WTC11 (cell line): ENCODE results near the gene DOK5. TPM values are rescaled to one million over a fixed set of nuclear protein-coding genes. Genes with fewer than 3 reads are reported as not detected.

Source experiments
- ATAC-seq: fragments of 200-7000 bp; cut with Tn5 transposase; 2 replicates; pipeline ENCODE4 v1.10.0; 2021; ENCODE audit warnings: mild to moderate bottlenecking, moderate library complexity
- CTCF ChIA-PET: fragments of 300-600 bp; sonication (Branson Sonifier 250); formaldehyde crosslinking; loops from one replicate; lab custom pipeline; 2021; ENCODE audit warnings: antibody characterized with exemption; lab: Charles Lee
- POLR2A ChIA-PET: fragments of 350-600 bp; sonication (Branson Sonifier 250); formaldehyde crosslinking; loops from one replicate; lab custom pipeline; 2021; ENCODE audit warnings: antibody characterized with exemption; lab: Charles Lee
- DNase-seq: peaks from one replicate; pipeline ENCODE4 v3.0.0; 2021; ENCODE audit warnings: low spot score
- H3K27ac Mint-ChIP-seq: 2 replicates; pipeline ENCODE4 v1.8.0; 2021; ENCODE audit warnings: mixed read lengths
- H3K27me3 Mint-ChIP-seq: 2 replicates; pipeline ENCODE4 v1.8.0; 2021; ENCODE audit warnings: low read depth, mild to moderate bottlenecking, moderate library complexity, mixed read lengths
- H3K36me3 Mint-ChIP-seq: 2 replicates; pipeline ENCODE4 v1.8.0; 2021; ENCODE audit warnings: mixed read lengths
- H3K4me1 Mint-ChIP-seq: 2 replicates; pipeline ENCODE4 v1.8.0; 2022; ENCODE audit warnings: mixed read lengths
- H3K4me3 Mint-ChIP-seq: 2 replicates; pipeline ENCODE4 v1.8.0; 2021; ENCODE audit warnings: mild to moderate bottlenecking, moderate library complexity, mixed read lengths
- H3K9me3 Mint-ChIP-seq: 2 replicates; pipeline ENCODE4 v1.8.0; 2021; ENCODE audit warnings: mixed read lengths
- ELF4 ChIP-seq: sonication (generic); formaldehyde crosslinking; IDR thresholded peaks from 2 replicates; pipeline ENCODE4 v1.8.1; 2022; ENCODE audit warnings: low read depth, mild to moderate bottlenecking, moderate library complexity, missing genetic modification reagents
- ETV6 ChIP-seq: sonication (generic); formaldehyde crosslinking; IDR thresholded peaks from 2 replicates; pipeline ENCODE4 v1.8.1; 2022; ENCODE audit warnings: mild to moderate bottlenecking, missing genetic modification reagents
- GTF2I ChIP-seq: fragments of 250-450 bp; sonication (Bioruptor Pico); conservative IDR thresholded peaks from 2 replicates; pipeline ENCODE4 v1.4.0; 2021; ENCODE audit warnings: mild to moderate bottlenecking
- IRF2 ChIP-seq: sonication (generic); formaldehyde crosslinking; IDR thresholded peaks from 2 replicates; pipeline ENCODE4 v1.8.0; 2022; ENCODE audit warnings: low read depth, missing genetic modification reagents, borderline replicate concordance
- JAZF1 ChIP-seq: fragments of 250-450 bp; sonication (Bioruptor Pico); IDR thresholded peaks from 2 replicates; pipeline ENCODE4 v1.9.0; 2021; ENCODE audit warnings: moderate library complexity, mild to moderate bottlenecking, inconsistent platforms
- JUN ChIP-seq: sonication (generic); formaldehyde crosslinking; IDR thresholded peaks from 2 replicates; pipeline ENCODE4 v1.8.0; 2023; ENCODE audit warnings: mild to moderate bottlenecking, missing genetic modification reagents
- NFYB ChIP-seq: sonication (generic); formaldehyde crosslinking; conservative IDR thresholded peaks from 2 replicates; pipeline ENCODE4 v1.8.0; 2022; ENCODE audit warnings: low read depth, missing genetic modification reagents
- OVOL2 ChIP-seq: fragments of 250-450 bp; sonication (Bioruptor Pico); IDR thresholded peaks from 2 replicates; pipeline ENCODE4 v1.9.0; 2021; ENCODE audit warnings: mild to moderate bottlenecking, borderline replicate concordance
- SMAD3 ChIP-seq: sonication (generic); formaldehyde crosslinking; IDR thresholded peaks from 2 replicates; pipeline ENCODE4 v1.8.0; 2022; ENCODE audit warnings: missing genetic modification reagents, mild to moderate bottlenecking, borderline replicate concordance
- ZNF232 ChIP-seq: sonication (generic); formaldehyde crosslinking; IDR thresholded peaks from 2 replicates; pipeline ENCODE4 v1.8.0; 2022; ENCODE audit warnings: mild to moderate bottlenecking, missing genetic modification reagents
- ZNF317 ChIP-seq: sonication (generic); formaldehyde crosslinking; IDR thresholded peaks from 2 replicates; pipeline ENCODE4 v1.8.1; 2023; ENCODE audit warnings: low read depth, mild to moderate bottlenecking, moderate library complexity, missing genetic modification reagents, borderline replicate concordance
- total RNA-seq: library from RNA; stranded (reverse); gene quantifications from 3 replicates; pipeline ENCODE4 v1.2.3, GENCODE V29; 2021
- TF ChIP-seq, protein P1 (sequence below): fragments of 250-450 bp; sonication (Bioruptor Pico); IDR thresholded peaks from 2 replicates; pipeline ENCODE4 v1.9.0; 2021; ENCODE audit warnings: mild to moderate bottlenecking
- TF ChIP-seq, protein P2 (sequence below): fragments of 250-450 bp; sonication (Bioruptor Pico); IDR thresholded peaks from 2 replicates; pipeline ENCODE4 v2.1.2; 2022; ENCODE audit warnings: mild to moderate bottlenecking, moderate library complexity
- TF ChIP-seq, protein P3 (sequence below): fragments of 250-450 bp; sonication (Bioruptor Pico); IDR thresholded peaks from 2 replicates; pipeline ENCODE4 v1.9.0; 2021; ENCODE audit warnings: mild to moderate bottlenecking
- TF ChIP-seq, protein P4 (sequence below): sonication (generic); formaldehyde crosslinking; IDR thresholded peaks from 2 replicates; pipeline ENCODE4 v1.8.1; 2023; ENCODE audit warnings: mild to moderate bottlenecking, missing genetic modification reagents, borderline replicate concordance
- TF ChIP-seq, protein P5 (sequence below): sonication (generic); formaldehyde crosslinking; IDR thresholded peaks from 2 replicates; pipeline ENCODE4 v1.8.0; 2022; ENCODE audit warnings: missing genetic modification reagents
- TF ChIP-seq, protein P6 (sequence below): sonication (generic); formaldehyde crosslinking; IDR thresholded peaks from 2 replicates; pipeline ENCODE4 v1.8.0; 2023; ENCODE audit warnings: missing genetic modification reagents, mild to moderate bottlenecking, borderline replicate concordance
- TF ChIP-seq, protein P7 (sequence below): sonication (generic); formaldehyde crosslinking; IDR thresholded peaks from 2 replicates; pipeline ENCODE4 v1.8.1; 2023; ENCODE audit warnings: mild to moderate bottlenecking, missing genetic modification reagents, moderate library complexity
- TF ChIP-seq, protein P8 (sequence below): sonication (generic); formaldehyde crosslinking; IDR thresholded peaks from 2 replicates; pipeline ENCODE4 v1.8.0; 2022; ENCODE audit warnings: mild to moderate bottlenecking, missing genetic modification reagents

DOK5 gene
- total RNA-seq, 1 experiment from 2014 or later: 10.1 TPM

DNA sequence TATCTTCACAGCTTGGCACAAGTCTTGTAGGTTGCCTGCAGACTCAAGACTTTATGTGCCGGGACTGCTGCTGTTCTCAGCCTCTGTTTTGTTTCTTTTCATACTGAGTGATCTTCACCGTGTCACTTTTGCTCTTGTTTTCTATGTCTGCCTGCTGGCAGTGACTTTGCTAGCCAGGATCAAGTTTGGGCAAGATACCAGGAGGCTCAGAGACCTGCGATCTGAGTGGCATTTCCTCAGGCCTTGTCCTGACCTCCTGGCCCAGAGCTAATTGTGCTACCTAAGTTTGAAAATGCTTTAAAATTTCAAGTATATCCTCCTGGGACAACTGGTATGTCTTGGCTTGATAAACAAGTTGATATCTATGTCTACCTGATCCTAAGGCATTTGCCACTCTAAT, 57.2 kb downstream of the DOK5 start:
- ATAC-seq: no peak
- TF ChIP-seq JUN (no peak), SMAD3 (CRISPR knock-in tag) (no peak), OVOL2 (CRISPR knock-in tag) (no peak), IRF2 (CRISPR knock-in tag) (no peak), JAZF1 (CRISPR knock-in tag) (no peak), ZNF232 (CRISPR knock-in tag) (no peak), ELF4 (CRISPR knock-in tag) (no peak), GTF2I (no peak), NFYB (CRISPR knock-in tag) (no peak), ZNF317 (CRISPR knock-in tag) (no peak), ETV6 (no peak)
- TF ChIP-seq, protein P1, sequence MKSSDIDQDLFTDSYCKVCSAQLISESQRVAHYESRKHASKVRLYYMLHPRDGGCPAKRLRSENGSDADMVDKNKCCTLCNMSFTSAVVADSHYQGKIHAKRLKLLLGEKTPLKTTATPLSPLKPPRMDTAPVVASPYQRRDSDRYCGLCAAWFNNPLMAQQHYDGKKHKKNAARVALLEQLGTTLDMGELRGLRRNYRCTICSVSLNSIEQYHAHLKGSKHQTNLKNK (CRISPR knock-in tag): no peak
- TF ChIP-seq, protein P2, sequence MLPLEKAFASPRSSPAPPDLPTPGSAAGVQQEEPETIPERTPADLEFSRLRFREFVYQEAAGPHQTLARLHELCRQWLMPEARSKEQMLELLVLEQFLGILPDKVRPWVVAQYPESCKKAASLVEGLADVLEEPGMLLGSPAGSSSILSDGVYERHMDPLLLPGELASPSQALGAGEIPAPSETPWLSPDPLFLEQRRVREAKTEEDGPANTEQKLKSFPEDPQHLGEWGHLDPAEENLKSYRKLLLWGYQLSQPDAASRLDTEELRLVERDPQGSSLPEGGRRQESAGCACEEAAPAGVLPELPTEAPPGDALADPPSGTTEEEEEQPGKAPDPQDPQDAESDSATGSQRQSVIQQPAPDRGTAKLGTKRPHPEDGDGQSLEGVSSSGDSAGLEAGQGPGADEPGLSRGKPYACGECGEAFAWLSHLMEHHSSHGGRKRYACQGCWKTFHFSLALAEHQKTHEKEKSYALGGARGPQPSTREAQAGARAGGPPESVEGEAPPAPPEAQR: no peak
- TF ChIP-seq, protein P3, sequence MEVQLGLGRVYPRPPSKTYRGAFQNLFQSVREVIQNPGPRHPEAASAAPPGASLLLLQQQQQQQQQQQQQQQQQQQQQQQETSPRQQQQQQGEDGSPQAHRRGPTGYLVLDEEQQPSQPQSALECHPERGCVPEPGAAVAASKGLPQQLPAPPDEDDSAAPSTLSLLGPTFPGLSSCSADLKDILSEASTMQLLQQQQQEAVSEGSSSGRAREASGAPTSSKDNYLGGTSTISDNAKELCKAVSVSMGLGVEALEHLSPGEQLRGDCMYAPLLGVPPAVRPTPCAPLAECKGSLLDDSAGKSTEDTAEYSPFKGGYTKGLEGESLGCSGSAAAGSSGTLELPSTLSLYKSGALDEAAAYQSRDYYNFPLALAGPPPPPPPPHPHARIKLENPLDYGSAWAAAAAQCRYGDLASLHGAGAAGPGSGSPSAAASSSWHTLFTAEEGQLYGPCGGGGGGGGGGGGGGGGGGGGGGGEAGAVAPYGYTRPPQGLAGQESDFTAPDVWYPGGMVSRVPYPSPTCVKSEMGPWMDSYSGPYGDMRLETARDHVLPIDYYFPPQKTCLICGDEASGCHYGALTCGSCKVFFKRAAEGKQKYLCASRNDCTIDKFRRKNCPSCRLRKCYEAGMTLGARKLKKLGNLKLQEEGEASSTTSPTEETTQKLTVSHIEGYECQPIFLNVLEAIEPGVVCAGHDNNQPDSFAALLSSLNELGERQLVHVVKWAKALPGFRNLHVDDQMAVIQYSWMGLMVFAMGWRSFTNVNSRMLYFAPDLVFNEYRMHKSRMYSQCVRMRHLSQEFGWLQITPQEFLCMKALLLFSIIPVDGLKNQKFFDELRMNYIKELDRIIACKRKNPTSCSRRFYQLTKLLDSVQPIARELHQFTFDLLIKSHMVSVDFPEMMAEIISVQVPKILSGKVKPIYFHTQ (CRISPR knock-in tag): no peak
- TF ChIP-seq, protein P4, sequence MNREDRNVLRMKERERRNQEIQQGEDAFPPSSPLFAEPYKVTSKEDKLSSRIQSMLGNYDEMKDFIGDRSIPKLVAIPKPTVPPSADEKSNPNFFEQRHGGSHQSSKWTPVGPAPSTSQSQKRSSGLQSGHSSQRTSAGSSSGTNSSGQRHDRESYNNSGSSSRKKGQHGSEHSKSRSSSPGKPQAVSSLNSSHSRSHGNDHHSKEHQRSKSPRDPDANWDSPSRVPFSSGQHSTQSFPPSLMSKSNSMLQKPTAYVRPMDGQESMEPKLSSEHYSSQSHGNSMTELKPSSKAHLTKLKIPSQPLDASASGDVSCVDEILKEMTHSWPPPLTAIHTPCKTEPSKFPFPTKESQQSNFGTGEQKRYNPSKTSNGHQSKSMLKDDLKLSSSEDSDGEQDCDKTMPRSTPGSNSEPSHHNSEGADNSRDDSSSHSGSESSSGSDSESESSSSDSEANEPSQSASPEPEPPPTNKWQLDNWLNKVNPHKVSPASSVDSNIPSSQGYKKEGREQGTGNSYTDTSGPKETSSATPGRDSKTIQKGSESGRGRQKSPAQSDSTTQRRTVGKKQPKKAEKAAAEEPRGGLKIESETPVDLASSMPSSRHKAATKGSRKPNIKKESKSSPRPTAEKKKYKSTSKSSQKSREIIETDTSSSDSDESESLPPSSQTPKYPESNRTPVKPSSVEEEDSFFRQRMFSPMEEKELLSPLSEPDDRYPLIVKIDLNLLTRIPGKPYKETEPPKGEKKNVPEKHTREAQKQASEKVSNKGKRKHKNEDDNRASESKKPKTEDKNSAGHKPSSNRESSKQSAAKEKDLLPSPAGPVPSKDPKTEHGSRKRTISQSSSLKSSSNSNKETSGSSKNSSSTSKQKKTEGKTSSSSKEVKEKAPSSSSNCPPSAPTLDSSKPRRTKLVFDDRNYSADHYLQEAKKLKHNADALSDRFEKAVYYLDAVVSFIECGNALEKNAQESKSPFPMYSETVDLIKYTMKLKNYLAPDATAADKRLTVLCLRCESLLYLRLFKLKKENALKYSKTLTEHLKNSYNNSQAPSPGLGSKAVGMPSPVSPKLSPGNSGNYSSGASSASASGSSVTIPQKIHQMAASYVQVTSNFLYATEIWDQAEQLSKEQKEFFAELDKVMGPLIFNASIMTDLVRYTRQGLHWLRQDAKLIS (CRISPR knock-in tag): no peak
- TF ChIP-seq, protein P5, sequence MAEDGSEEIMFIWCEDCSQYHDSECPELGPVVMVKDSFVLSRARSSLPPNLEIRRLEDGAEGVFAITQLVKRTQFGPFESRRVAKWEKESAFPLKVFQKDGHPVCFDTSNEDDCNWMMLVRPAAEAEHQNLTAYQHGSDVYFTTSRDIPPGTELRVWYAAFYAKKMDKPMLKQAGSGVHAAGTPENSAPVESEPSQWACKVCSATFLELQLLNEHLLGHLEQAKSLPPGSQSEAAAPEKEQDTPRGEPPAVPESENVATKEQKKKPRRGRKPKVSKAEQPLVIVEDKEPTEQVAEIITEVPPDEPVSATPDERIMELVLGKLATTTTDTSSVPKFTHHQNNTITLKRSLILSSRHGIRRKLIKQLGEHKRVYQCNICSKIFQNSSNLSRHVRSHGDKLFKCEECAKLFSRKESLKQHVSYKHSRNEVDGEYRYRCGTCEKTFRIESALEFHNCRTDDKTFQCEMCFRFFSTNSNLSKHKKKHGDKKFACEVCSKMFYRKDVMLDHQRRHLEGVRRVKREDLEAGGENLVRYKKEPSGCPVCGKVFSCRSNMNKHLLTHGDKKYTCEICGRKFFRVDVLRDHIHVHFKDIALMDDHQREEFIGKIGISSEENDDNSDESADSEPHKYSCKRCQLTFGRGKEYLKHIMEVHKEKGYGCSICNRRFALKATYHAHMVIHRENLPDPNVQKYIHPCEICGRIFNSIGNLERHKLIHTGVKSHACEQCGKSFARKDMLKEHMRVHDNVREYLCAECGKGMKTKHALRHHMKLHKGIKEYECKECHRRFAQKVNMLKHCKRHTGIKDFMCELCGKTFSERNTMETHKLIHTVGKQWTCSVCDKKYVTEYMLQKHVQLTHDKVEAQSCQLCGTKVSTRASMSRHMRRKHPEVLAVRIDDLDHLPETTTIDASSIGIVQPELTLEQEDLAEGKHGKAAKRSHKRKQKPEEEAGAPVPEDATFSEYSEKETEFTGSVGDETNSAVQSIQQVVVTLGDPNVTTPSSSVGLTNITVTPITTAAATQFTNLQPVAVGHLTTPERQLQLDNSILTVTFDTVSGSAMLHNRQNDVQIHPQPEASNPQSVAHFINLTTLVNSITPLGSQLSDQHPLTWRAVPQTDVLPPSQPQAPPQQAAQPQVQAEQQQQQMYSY (CRISPR knock-in tag): no peak
- TF ChIP-seq, protein P6, sequence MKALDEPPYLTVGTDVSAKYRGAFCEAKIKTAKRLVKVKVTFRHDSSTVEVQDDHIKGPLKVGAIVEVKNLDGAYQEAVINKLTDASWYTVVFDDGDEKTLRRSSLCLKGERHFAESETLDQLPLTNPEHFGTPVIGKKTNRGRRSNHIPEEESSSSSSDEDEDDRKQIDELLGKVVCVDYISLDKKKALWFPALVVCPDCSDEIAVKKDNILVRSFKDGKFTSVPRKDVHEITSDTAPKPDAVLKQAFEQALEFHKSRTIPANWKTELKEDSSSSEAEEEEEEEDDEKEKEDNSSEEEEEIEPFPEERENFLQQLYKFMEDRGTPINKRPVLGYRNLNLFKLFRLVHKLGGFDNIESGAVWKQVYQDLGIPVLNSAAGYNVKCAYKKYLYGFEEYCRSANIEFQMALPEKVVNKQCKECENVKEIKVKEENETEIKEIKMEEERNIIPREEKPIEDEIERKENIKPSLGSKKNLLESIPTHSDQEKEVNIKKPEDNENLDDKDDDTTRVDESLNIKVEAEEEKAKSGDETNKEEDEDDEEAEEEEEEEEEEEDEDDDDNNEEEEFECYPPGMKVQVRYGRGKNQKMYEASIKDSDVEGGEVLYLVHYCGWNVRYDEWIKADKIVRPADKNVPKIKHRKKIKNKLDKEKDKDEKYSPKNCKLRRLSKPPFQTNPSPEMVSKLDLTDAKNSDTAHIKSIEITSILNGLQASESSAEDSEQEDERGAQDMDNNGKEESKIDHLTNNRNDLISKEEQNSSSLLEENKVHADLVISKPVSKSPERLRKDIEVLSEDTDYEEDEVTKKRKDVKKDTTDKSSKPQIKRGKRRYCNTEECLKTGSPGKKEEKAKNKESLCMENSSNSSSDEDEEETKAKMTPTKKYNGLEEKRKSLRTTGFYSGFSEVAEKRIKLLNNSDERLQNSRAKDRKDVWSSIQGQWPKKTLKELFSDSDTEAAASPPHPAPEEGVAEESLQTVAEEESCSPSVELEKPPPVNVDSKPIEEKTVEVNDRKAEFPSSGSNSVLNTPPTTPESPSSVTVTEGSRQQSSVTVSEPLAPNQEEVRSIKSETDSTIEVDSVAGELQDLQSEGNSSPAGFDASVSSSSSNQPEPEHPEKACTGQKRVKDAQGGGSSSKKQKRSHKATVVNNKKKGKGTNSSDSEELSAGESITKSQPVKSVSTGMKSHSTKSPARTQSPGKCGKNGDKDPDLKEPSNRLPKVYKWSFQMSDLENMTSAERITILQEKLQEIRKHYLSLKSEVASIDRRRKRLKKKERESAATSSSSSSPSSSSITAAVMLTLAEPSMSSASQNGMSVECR (CRISPR knock-in tag): no peak
- TF ChIP-seq, protein P7, sequence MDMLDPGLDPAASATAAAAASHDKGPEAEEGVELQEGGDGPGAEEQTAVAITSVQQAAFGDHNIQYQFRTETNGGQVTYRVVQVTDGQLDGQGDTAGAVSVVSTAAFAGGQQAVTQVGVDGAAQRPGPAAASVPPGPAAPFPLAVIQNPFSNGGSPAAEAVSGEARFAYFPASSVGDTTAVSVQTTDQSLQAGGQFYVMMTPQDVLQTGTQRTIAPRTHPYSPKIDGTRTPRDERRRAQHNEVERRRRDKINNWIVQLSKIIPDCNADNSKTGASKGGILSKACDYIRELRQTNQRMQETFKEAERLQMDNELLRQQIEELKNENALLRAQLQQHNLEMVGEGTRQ: no peak
- TF ChIP-seq, protein P8, sequence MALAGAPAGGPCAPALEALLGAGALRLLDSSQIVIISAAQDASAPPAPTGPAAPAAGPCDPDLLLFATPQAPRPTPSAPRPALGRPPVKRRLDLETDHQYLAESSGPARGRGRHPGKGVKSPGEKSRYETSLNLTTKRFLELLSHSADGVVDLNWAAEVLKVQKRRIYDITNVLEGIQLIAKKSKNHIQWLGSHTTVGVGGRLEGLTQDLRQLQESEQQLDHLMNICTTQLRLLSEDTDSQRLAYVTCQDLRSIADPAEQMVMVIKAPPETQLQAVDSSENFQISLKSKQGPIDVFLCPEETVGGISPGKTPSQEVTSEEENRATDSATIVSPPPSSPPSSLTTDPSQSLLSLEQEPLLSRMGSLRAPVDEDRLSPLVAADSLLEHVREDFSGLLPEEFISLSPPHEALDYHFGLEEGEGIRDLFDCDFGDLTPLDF: no peak
- no peak for DNase-seq
- Mint-ChIP-seq H3K4me3 (no peak overlapping the region), H3K27me3 (no peaks in the 10 kb centered on the region), H3K4me1 (no peaks in the 10 kb centered on the region), H3K36me3 (peaks cover 6% of the 10 kb centered on the region), H3K27ac (no peak overlapping the region), H3K9me3 (peaks cover 20% of the 10 kb centered on the region)
- ChIA-PET CTCF (no interaction called here), POLR2A (no interaction called here)
